Activated CD8-positive, alpha-beta T cell treated with anti-CD3 and anti-CD28 coated beads for 36 hours (primary cell): ENCODE results near the gene AAR2. TPM values are rescaled to one million over a fixed set of nuclear protein-coding genes. Genes with fewer than 3 reads are reported as not detected.

ENCODE experiments used
- ATAC-seq: fragments of 200-7000 bp; cut with Tn5 transposase; one replicate; pipeline ENCODE4 v1.10.0; 2021; ENCODE audit warnings: mild to moderate bottlenecking, moderate library complexity
- CTCF ChIA-PET: fragments of 350-600 bp; sonication (Branson Sonifier 250); formaldehyde crosslinking; loops from one replicate; lab custom pipeline; 2021; ENCODE audit warnings: antibody characterized with exemption; lab: Charles Lee
- POLR2A ChIA-PET: fragments of 350-600 bp; sonication (Branson Sonifier 250); formaldehyde crosslinking; loops from one replicate; lab custom pipeline; 2021; ENCODE audit warnings: antibody characterized with exemption; lab: Charles Lee
- DNase-seq: peaks from one replicate; pipeline ENCODE4 v3.0.0-alpha.2; 2020
- H3K27ac Mint-ChIP-seq: one replicate; pipeline ENCODE4 v1.8.0; 2021; ENCODE audit warnings: mild to moderate bottlenecking, mixed read lengths
- H3K27me3 Mint-ChIP-seq: one replicate; pipeline ENCODE4 v1.8.0; 2021; ENCODE audit warnings: mixed read lengths
- H3K36me3 Mint-ChIP-seq: one replicate; pipeline ENCODE4 v1.8.0; 2021; ENCODE audit warnings: low read depth, mixed read lengths
- H3K4me1 Mint-ChIP-seq: one replicate; pipeline ENCODE4 v1.8.0; 2021; ENCODE audit warnings: low read depth, mixed read lengths
- H3K4me3 Mint-ChIP-seq: one replicate; pipeline ENCODE4 v1.8.0; 2021; ENCODE audit warnings: mild to moderate bottlenecking, moderate library complexity, mixed read lengths
- H3K9me3 Mint-ChIP-seq: one replicate; pipeline ENCODE4 v1.8.0; 2021; ENCODE audit warnings: mixed read lengths
- intact Hi-C: fragments of 100-400 bp; cut with micrococcal nuclease; formaldehyde crosslinking; loops from one replicate; pipeline ENCODE4 v1.10.0; 2022
- total RNA-seq, 2 experiments: library from RNA; stranded (reverse); gene quantifications; one replicate each; pipeline ENCODE4 v1.2.3, GENCODE V29; 2021
- TF ChIP-seq, protein P1 (sequence below): fragments of 200-600 bp; IDR thresholded peaks from one replicate; pipeline ENCODE4 v1.8.0; 2022; ENCODE audit warnings: antibody characterized with exemption, mild to moderate bottlenecking

Gene AAR2
- total RNA-seq, 2 experiments from 2014 or later: 18.8 to 19.7 TPM

DNA sequence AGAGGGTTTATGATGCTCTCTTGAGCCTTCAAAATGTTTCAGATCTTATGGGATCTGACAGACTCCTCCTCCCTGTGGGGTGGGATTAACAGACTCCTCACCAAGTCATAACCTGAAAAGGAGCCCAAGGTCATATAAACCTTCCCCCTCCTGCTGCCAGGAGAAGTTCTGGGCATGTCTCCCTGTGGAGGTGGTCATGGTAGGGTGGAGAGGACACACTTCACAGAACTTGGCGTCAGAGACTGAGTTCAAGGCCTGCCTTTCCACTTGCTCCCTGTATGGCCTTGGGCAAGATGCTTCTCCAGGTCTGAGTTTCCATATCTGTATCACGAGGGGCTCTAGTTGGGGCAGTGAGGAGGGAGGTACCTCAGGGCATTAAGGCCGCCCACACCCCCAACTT is 32.4 kb upstream of the AAR2 start:
- Mint-ChIP-seq H3K9me3 (no peaks in the 10 kb centered on the region), H3K27ac (no peak overlapping the region), H3K4me3 (no peak overlapping the region), H3K27me3 (no peaks in the 10 kb centered on the region), H3K36me3 (no peaks in the 10 kb centered on the region), H3K4me1 (no peaks in the 10 kb centered on the region)
- intact Hi-C loops: loop anchor here (5.0 kb wide), 1 partner anchor 233 kb away; no protein-coding TSS in a partner anchor
- TF ChIP-seq, protein P1, sequence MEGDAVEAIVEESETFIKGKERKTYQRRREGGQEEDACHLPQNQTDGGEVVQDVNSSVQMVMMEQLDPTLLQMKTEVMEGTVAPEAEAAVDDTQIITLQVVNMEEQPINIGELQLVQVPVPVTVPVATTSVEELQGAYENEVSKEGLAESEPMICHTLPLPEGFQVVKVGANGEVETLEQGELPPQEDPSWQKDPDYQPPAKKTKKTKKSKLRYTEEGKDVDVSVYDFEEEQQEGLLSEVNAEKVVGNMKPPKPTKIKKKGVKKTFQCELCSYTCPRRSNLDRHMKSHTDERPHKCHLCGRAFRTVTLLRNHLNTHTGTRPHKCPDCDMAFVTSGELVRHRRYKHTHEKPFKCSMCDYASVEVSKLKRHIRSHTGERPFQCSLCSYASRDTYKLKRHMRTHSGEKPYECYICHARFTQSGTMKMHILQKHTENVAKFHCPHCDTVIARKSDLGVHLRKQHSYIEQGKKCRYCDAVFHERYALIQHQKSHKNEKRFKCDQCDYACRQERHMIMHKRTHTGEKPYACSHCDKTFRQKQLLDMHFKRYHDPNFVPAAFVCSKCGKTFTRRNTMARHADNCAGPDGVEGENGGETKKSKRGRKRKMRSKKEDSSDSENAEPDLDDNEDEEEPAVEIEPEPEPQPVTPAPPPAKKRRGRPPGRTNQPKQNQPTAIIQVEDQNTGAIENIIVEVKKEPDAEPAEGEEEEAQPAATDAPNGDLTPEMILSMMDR: no peak
- DNase-seq: no peak
- ChIA-PET CTCF (interaction anchor here (1.0 to 9.2 kb wide), 8 partner anchors 9 to 288 kb away, joined by 3 to 73 read pairs (median 6); no protein-coding TSS in a partner anchor), POLR2A (no interaction called here)
- ATAC-seq: no peak

DNA sequence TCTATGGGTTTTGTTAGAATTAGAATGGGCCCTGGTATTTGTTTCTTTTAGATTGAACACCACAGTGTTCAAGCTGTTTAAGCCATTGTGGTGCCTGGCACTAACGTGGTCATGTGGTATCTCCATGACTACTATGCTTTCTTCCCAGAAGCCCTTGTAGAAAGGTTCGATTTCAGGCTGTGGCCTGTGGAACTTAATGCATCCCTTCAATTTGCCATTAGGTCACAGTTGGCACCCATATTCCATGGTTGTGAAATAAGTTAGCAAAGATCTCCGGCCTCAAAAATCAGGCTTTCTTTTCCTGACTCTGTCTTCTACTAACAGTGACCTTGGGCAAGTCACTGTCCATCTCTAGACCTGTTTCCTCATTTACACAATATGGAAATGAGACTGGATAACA is 31.3 kb upstream of the AAR2 start:
- H3K9me3 Mint-ChIP-seq: no peaks in the 10 kb centered on the region
- intact Hi-C loops: no loop called here
- ChIA-PET POLR2A (interaction anchor here (0.7 kb wide), 1 partner anchor 111 kb away, joined by 3 read pairs; no protein-coding TSS in a partner anchor), CTCF (interaction anchor here (1.1 to 9.2 kb wide), 3 partner anchors 49 to 213 kb away, joined by 4 to 73 read pairs (median 4); no protein-coding TSS in a partner anchor)
- DNase-seq (no peak), ATAC-seq (no peak)
- H3K27me3 Mint-ChIP-seq: no peaks in the 10 kb centered on the region
- no peak overlapping the region for H3K27ac Mint-ChIP-seq
- no peaks in the 10 kb centered on the region for H3K36me3 Mint-ChIP-seq
- H3K4me1 Mint-ChIP-seq: no peaks in the 10 kb centered on the region
- TF ChIP-seq, protein P1: no peak
- no peak overlapping the region for H3K4me3 Mint-ChIP-seq

DNA sequence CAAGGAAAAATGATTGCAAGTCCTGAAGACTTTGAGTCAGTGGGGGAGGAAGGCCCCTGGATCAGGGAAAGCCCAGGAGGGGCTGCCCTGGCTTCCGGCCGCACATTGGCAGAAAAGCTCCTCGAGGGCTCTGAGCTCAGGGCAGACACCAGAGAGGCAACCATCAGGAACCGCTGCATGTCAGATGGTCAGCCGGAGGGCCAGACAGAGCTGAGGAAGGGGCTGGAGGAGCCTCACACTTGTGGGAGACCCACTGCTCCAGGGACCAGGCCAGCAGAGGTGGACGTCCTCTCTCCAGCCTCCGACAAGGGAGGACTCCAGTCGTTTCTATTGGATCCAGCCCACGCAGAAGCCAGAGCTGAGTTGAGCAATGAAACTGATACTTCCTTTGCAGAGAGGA is 30.2 kb upstream of the AAR2 start:
- no peaks in the 10 kb centered on the region for H3K4me1 Mint-ChIP-seq
- no peaks in the 10 kb centered on the region for H3K36me3 Mint-ChIP-seq
- no peak for ATAC-seq
- no peak overlapping the region for H3K4me3 Mint-ChIP-seq
- no peaks in the 10 kb centered on the region for H3K9me3 Mint-ChIP-seq
- CTCF ChIA-PET: interaction anchor here (0.8 to 2.1 kb wide), 6 partner anchors 10 to 233 kb away, joined by 3 to 6 read pairs (median 4); no protein-coding TSS in a partner anchor
- H3K27me3 Mint-ChIP-seq: no peaks in the 10 kb centered on the region
- POLR2A ChIA-PET: no interaction called here
- H3K27ac Mint-ChIP-seq: no peak overlapping the region
- TF ChIP-seq, protein P1: no peak
- intact Hi-C loops: no loop called here
- no peak for DNase-seq

DNA sequence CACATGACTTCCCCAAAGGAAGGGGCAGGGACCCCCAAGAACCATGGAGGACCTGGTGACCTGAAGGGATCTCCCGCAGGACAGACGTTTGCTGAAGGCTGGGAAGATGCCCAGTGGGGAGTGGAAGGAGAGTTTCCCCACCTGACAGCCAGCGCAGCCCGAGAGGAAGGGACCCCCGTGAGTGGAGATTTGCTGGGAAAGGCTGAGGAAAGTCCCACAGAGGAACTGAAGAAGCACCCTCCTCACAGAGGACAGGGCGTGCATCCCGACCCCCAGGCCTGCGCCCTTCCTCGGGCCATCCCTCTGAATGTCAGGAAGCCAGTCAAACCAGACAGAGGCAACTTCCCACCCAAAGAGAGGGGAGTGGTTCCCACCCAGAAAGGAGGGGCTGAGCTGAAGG is 29.6 kb upstream of the AAR2 start:
- CTCF ChIA-PET: interaction anchor here (0.8 to 2.1 kb wide), 6 partner anchors 9 to 233 kb away, joined by 3 to 6 read pairs (median 3); no protein-coding TSS in a partner anchor
- Mint-ChIP-seq H3K4me3 (no peak overlapping the region), H3K27me3 (no peaks in the 10 kb centered on the region)

DNA sequence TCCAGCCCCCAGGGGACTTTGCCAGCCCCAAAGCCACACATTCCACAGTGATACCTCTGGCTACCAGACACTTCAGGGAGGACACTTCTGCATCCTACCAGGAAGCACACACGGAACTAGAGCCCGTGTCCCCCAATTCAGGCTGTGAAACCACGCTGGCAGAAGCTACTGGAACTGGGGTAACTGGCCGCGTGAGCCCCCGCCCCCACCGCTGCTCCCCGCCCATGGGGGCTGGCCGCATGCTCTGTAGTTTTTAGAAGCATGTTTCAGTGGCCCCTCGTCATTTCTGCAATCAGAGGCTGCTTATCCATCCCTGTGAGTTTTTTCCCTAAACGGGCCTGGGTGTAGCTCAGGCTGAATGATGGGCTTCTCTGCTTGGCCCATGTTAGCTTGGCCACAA is 28.7 kb upstream of the AAR2 start:
- ChIA-PET CTCF (interaction anchor here (2.1 kb wide), 1 partner anchor 232 kb away, joined by 6 read pairs; no protein-coding TSS in a partner anchor), POLR2A (no interaction called here)
- H3K36me3 Mint-ChIP-seq: no peaks in the 10 kb centered on the region
- DNase-seq (no peak), ATAC-seq (no peak)
- TF ChIP-seq, protein P1: no peak
- H3K27me3 Mint-ChIP-seq: no peaks in the 10 kb centered on the region
- no peaks in the 10 kb centered on the region for H3K9me3 Mint-ChIP-seq
- H3K27ac Mint-ChIP-seq: no peak overlapping the region
- no peaks in the 10 kb centered on the region for H3K4me1 Mint-ChIP-seq
- no peak overlapping the region for H3K4me3 Mint-ChIP-seq
- intact Hi-C loops: no loop called here

More for the DNA sequence above, 29.6 kb upstream of the AAR2 start:
- H3K4me1 Mint-ChIP-seq: no peaks in the 10 kb centered on the region
- H3K9me3 Mint-ChIP-seq: no peaks in the 10 kb centered on the region
- no peak for DNase-seq
- no peak overlapping the region for H3K27ac Mint-ChIP-seq
- TF ChIP-seq, protein P1: no peak
- POLR2A ChIA-PET: no interaction called here
- no peaks in the 10 kb centered on the region for H3K36me3 Mint-ChIP-seq
- ATAC-seq: no peak
- intact Hi-C loops: no loop called here
